ENCODE results near the gene KCTD14.
"Not testable (repeated sequence)": the region's sequence is repeated elsewhere in the genome, so short reads cannot be mapped to it uniquely, and the experiment has no call there.

The KCTD14 gene

GRCh38 chr11:78020246-78020645 lies 2.8 kb downstream of the KCTD14 start:
- no peak for DNase-seq

GRCh38 chr11:78019808-78020207 lies 3.3 kb downstream of the KCTD14 start:
- DNase-seq = peak; percentile 41

GRCh38 chr11:78015878-78016277 lies 7.2 kb downstream of the KCTD14 start:
- no peak for DNase-seq

GRCh38 chr11:78014937-78015520 lies 8.0 kb downstream of the KCTD14 start:
- not testable (repeated sequence) for DNase-seq

GRCh38 chr11:78011301-78011700 lies 11.8 kb downstream of the KCTD14 start:
- no peak for DNase-seq

- no peak for DNase-seq
Observed at GRCh38 chr11:78010755-78011154, 12.3 kb downstream of the KCTD14 start.

- no peak for DNase-seq
Observed at GRCh38 chr11:78010304-78010703, 12.8 kb downstream of the KCTD14 start.

GRCh38 chr11:78009062-78009461 lies 14.0 kb downstream of the KCTD14 start:
- DNase-seq = no peak

- DNase-seq = peak; percentile 75
Observed at GRCh38 chr11:78000193-78000592, 22.9 kb downstream of the KCTD14 start.

GRCh38 chr11:77999446-78000030 lies 23.5 kb downstream of the KCTD14 start:
- DNase-seq = no peak

- peak; percentile 98 for DNase-seq
Observed at GRCh38 chr11:77994434-77995362, 28.4 kb downstream of the KCTD14 start, which contains the start of gene INTS4. INTS4 (minus strand) TSS chr11:77994668; CDS start chr11:77994643, 25 bp downstream.

- DNase-seq = no peak
Observed at GRCh38 chr11:77993902-77994301, 29.2 kb downstream of the KCTD14 start.

- DNase-seq = no peak
Observed at GRCh38 chr11:77990981-77991380, 32.1 kb downstream of the KCTD14 start.

- not testable (repeated sequence) for DNase-seq
Observed at GRCh38 chr11:77986456-77986855, 36.6 kb downstream of the KCTD14 start.

- DNase-seq = no peak
Observed at GRCh38 chr11:77981346-77981947, 41.6 kb downstream of the KCTD14 start.

GRCh38 chr11:77968337-77968736 lies 54.7 kb downstream of the KCTD14 start:
- no peak for DNase-seq

GRCh38 chr11:77967753-77968152 lies 55.3 kb downstream of the KCTD14 start:
- DNase-seq = no peak

GRCh38 chr11:77967121-77967520 lies 56.0 kb downstream of the KCTD14 start:
- no peak for DNase-seq

- DNase-seq = no peak
Observed at GRCh38 chr11:77966338-77966737, 56.7 kb downstream of the KCTD14 start.
